Measurements from ENCODE around the gene HSFX3. TPM values are rescaled to one million over a fixed set of nuclear protein-coding genes. Genes with fewer than 3 reads are reported as not detected.

Gene HSFX3
- total and polyA plus RNA-seq, 2 donors (not counting 1 experiment from before 2014, with no cell fraction given), result not detected

GRCh38 chrX:149540131-149540620, 9.5 kb downstream of the HSFX3 start:
- peak overlapping the region; percentile 69 for H3K4me2 ChIP-seq (replicated peaks; ENCODE audit: low read depth, low read length, poor library complexity, severe bottlenecking)

More at GRCh38 chrX:149540131-149540620, 9.5 kb downstream of the HSFX3 start:
- H3K9me3 Mint-ChIP-seq (ENCODE audit: insufficient read depth), result no peaks in the 10 kb centered on the region
- TF ChIP-seq CTCF (IDR thresholded peaks at IDR 0.05) (no peak), EZH2 (IDR thresholded peaks at IDR 0.05; ENCODE audit: borderline replicate concordance, insufficient read depth, low read depth, low read length, poor library complexity, severe bottlenecking) (no peak)
- peak; percentile 91 for DNase-seq
- H4K20me1 ChIP-seq (ENCODE audit: control insufficient read depth, insufficient read depth, low read length, poor library complexity, severe bottlenecking), result no peaks in the 10 kb centered on the region
- no peaks in the 10 kb centered on the region for H3K27me3 ChIP-seq (replicated peaks in 1 of 4; ENCODE audit: control extremely low read depth in 1 of 4, control insufficient read depth in 3 of 4, insufficient read depth in 4 of 4, low read length in 3 of 4)
- peak overlapping the region in 4 of 5 experiments; percentile 60 to 81 (median 66) for H3K4me3 ChIP-seq (ENCODE audit: control extremely low read depth in 1 of 5, extremely low read depth in 1 of 5, insufficient read depth in 1 of 5, low read depth in 2 of 5, low read length in 4 of 5)
- peak overlapping the region; percentile 95 for H3K4me3 Mint-ChIP-seq
- peak overlapping the region; percentile 100 for H3K27ac Mint-ChIP-seq
- no peaks in the 10 kb centered on the region for H3K27me3 Mint-ChIP-seq
- H2AFZ ChIP-seq (ENCODE audit: insufficient read depth, low read depth, low read length, poor library complexity, severe bottlenecking), result peak overlapping the region; percentile 16
- 0% methylated on average over 6 of the region's 24 CpGs for WGBS (ENCODE audit: insufficient coverage)
- peaks cover 7% of the 10 kb centered on the region for H3K79me2 ChIP-seq (ENCODE audit: control insufficient read depth, insufficient read depth, low read length)
- H3K4me1 Mint-ChIP-seq, result peaks cover 12% of the 10 kb centered on the region
- no peaks in the 10 kb centered on the region for H3K9me3 ChIP-seq (ENCODE audit: control extremely low read depth in 1 of 3, control insufficient read depth in 2 of 3, insufficient read depth in 1 of 3, low read length in 2 of 3)
- POLR2A ChIA-PET, result interaction anchor here (0.7 to 2.4 kb wide), 8 partner anchors 10 to 1628 kb away, joined by 3 to 59 read pairs (median 4); partner anchors contain the start of genes EOLA2, FMR1 and IDS
- H3K27ac ChIP-seq (ENCODE audit: low read length in 2 of 2), result peak overlapping the region; percentile 99
- H3K36me3 ChIP-seq (replicated peaks in 1 of 2; ENCODE audit: control extremely low read depth in 1 of 2, control insufficient read depth in 1 of 2, extremely low read depth in 1 of 2, insufficient read depth in 2 of 2, low read length in 1 of 2), result no peaks in the 10 kb centered on the region
- H3K4me1 ChIP-seq (ENCODE audit: control insufficient read depth in 2 of 2, insufficient read depth in 2 of 2, low read length in 2 of 2), result peaks cover 6 to 13% of the 10 kb centered on the region in 2 donors
- intact Hi-C loops (cut with micrococcal nuclease), result loop anchor here (1.0 kb wide), 1 partner anchor 35 kb away; the partner anchor contains the start of gene IDS
- peak; percentile 59 for ATAC-seq (ENCODE audit: low read depth)
- H3K9ac ChIP-seq (ENCODE audit: low read length), result peak overlapping the region; percentile 78
- CTCF ChIA-PET, result interaction anchor here (0.7 to 3.5 kb wide), 9 partner anchors 9 to 400 kb away, joined by 3 to 20 read pairs (median 4); partner anchors contain the start of gene IDS
